GM19239 (cell line): ENCODE measurements around the gene MDH1.
"Not testable (repeated sequence)": the region's sequence is repeated elsewhere in the genome, so short reads cannot be mapped to it uniquely, and the experiment has no call there.

Experiments
- DNase-seq: peaks from one replicate; pipeline ENCODE4 v3.0.0; 2011; ENCODE audit warnings: low spot score; ENCODE audit not compliant: insufficient read length
- FAIRE-seq: peaks from 2 replicates; lab custom pipeline; 2011; peaks lifted over from hg19 to GRCh38; lab: Jason Lieb, UNC

The MDH1 gene

DNA sequence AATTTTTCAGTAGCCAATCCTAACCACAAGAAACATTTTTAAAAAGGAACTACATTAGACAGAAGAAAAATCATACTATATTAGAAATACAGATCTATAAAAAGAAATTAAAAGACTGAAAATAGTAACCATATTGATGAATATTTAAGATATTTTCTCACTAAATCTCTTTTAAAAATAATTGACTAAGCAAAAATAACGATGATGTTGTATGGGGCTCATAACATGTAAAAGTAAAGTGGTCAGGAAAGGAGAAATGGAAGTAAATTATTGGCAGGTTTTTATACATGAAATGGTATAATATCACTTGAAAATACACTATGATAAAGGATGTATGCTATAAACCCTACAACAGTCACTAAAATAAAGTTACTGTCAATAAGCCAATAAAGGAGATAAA lies 5.9 kb upstream of the MDH1 start:
- DNase-seq: no peak
- FAIRE-seq: no peak

DNA sequence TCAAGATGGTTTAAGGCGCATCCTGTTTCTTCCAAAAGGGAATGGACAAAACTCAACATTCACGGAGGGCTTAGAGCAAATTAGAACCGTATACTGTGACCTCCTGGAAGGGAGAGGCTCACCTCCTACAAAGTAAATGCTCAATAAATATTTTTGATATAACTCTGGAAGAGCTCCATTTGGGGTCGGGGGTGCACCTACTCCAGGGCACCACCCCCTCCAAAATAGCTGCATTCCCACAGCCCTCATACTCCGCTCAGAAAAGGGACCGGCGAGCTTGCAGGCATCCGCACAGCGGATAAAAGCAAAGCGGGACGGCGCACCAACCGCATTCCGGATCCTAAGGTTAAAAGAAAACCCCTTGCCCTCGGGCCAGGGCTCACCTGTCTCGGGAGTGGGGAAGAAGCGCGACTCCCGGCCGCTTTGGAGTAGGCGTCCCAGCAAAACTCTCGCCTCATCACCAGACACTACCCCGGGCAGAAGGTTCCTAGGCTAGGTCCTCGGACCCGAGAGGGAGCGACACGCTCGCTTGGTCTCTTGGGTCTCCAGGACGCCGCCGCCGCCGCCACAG lies 864 bp upstream of the MDH1 start:
- FAIRE-seq (no peak), DNase-seq (no peak)

GRCh38 chr2:63589148-63589958 lies 590 bp downstream of the MDH1 start:
- DNase-seq (no peak), FAIRE-seq (peak; percentile 53)

GRCh38 chr2:63590626-63591408 lies 2.1 kb downstream of the MDH1 start:
- FAIRE-seq (no peak), DNase-seq (no peak)

- no peak for DNase-seq
- no peak for FAIRE-seq
Observed at GRCh38 chr2:63591566-63592175, 2.9 kb downstream of the MDH1 start.

DNA sequence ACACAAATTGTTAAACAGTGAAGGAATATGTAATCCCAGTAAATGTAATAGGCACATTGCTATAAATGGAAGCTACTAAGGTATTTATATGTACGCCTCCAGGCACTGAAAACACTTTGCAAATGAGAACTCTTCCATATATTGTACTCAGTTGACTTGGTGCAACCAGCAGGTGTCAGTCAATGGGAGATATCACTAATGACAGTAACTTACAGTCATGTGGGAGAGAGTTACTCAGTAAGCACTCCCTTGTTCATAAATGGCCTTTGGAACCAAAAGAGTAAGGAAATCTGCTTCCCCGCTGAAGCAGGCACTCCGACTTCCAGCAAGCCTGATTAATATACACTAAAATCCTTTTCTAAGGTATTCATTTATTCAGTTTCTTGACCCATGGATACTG lies 5.9 kb downstream of the MDH1 start:
- FAIRE-seq (no peak), DNase-seq (no peak)

GRCh38 chr2:63596401-63596883 lies 7.7 kb downstream of the MDH1 start:
- DNase-seq: no peak
- no peak for FAIRE-seq

DNA sequence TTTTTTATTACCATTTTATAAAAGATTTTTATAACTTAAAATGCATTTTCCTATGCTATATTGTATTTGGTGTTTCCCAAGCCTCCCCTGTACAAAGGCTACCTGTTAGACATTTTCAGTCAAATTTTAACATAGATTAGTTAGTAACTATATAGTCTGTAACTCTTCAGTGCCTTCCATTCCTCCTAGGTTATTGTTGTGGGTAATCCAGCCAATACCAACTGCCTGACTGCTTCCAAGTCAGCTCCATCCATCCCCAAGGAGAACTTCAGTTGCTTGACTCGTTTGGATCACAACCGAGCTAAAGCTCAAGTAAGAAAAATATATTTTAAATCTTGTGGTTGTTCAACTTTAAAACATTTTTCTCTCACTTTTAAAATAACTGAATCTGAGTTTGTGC lies 10.2 kb downstream of the MDH1 start:
- DNase-seq (no peak), FAIRE-seq (no peak)

GRCh38 chr2:63600881-63601460 lies 12.2 kb downstream of the MDH1 start:
- FAIRE-seq (no peak), DNase-seq (no peak)

DNA sequence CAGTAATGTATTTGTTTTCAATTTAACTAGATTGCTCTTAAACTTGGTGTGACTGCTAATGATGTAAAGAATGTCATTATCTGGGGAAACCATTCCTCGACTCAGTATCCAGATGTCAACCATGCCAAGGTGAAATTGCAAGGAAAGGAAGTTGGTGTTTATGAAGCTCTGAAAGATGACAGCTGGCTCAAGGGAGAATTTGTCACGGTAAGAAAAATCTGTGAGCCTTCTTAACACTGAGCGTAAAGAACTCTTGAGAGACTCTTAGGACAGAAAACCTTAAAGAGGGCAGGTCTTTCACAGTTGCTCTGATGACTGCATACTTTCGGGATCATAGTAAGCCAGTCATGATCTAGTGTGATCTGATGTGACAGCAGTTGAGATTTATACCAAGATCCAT lies 15.9 kb downstream of the MDH1 start:
- no peak for DNase-seq
- peak; percentile 8 for FAIRE-seq

GRCh38 chr2:63608865-63609264 lies 20.1 kb downstream of the MDH1 start:
- DNase-seq, FAIRE-seq: not testable (repeated sequence)

- DNase-seq (no peak), FAIRE-seq (no peak)
Observed at GRCh38 chr2:63610525-63610924, 21.8 kb downstream of the MDH1 start.

DNA sequence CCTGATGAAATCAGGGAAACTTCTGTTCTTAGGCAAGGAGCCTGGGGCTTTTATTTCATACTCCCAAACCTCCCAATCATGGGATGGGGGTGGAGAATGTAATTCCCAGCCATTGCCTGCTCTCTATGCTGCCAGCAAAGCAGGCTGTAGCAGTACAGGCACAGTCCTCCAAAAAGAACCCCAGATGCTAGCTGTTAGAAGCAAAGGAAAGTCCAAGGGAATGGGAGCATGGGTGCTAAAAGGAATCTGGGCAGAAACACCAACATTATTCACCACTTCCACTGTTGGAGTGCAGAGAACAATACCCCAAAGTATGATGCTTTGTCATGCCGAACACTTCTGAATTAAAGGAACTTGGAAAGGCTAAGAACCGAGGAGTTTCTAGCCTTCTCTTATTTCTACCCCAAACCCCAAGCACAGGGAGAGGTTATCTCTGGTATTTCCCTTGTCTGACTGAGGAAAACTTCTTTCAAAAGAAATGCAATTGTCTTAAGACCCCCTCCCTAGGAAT lies 24.7 kb downstream of the MDH1 start:
- FAIRE-seq (no peak), DNase-seq (no peak)

DNA sequence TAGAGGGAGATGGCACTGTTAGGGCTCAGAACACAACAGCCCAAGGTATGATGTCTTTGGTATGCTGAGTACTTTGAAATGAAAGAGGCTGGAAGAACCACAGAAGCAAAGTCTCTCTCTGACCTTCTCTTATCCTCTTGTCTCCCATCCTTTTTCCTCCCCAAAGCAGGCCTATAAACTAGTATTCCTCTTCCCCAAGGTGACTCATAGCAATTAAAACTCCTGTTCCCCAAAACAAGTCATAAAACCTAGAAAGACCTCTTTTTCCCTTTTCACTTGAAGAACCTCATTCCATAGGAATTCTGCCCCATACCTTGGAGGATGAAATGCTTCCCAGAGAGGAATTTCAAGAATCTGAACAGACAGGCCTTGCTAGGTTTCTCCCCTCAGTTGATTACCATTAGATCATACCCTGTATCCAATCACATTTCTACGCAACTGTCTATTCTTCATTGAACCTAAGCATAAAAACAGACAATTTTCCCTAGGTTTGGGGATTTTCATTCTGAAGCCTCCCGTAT lies 25.7 kb downstream of the MDH1 start:
- DNase-seq: no peak
- no peak for FAIRE-seq

GRCh38 chr2:63614983-63615945 lies 26.5 kb downstream of the MDH1 start:
- FAIRE-seq: no peak

DNA sequence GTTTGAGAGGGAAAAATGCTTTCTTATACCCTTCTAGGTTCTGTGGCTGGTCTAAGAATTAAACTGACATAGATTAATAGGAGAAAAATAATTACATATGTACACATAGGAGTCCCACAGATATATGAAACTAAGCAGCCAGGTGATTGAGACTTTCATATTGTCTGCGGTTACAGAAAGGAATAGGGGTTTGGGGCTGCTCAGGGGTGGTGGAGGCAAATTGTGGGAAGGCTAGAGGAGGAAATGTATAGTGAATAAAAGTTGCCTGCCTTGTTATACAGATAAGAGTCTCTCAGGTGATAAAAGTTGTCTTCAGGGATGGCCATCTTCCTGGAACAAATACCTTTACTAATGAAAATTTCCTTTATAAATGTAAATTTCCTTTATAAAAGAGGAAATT lies 28.6 kb downstream of the MDH1 start:
- no peak for FAIRE-seq

More at GRCh38 chr2:63614983-63615945, 26.5 kb downstream of the MDH1 start:
- DNase-seq: no peak

GRCh38 chr2:63619328-63619727 lies 30.6 kb downstream of the MDH1 start:
- FAIRE-seq: no peak

More for the DNA sequence above, 28.6 kb downstream of the MDH1 start:
- DNase-seq: no peak

GRCh38 chr2:63622751-63623150 lies 34.0 kb downstream of the MDH1 start:
- no peak for FAIRE-seq
- DNase-seq: no peak

More at GRCh38 chr2:63619328-63619727, 30.6 kb downstream of the MDH1 start:
- no peak for DNase-seq

DNA sequence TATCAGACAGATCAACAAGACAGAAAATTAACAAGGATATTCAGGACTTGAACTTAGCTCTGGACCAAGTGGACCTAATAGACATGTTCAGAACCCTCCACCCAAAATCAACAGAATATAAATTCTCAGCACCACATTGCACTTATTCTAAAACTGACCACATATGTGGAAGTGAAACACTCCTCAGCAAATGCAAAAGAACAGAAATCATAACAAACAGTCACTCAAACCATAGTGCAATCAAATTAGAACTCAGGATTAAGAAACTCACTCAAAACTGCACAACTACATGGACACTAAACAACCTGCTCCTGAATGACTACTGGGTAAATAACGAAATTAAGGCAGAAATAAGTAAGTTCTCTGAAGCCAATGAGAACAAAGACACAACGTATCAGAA lies 35.0 kb downstream of the MDH1 start:
- not testable (repeated sequence) for FAIRE-seq

More for the DNA sequence above, 35.0 kb downstream of the MDH1 start:
- DNase-seq: not testable (repeated sequence)
